ENCODE results near the gene PCDHA11. TPM values are rescaled to one million over a fixed set of nuclear protein-coding genes. Genes with fewer than 3 reads are reported as not detected.
"Not testable (repeated sequence)": the region's sequence is repeated elsewhere in the genome, so short reads cannot be mapped to it uniquely, and the experiment has no call there.

The PCDHA11 gene
- total and polyA plus RNA-seq, 4 experiments from 2014 or later, result not detected

GRCh38 chr5:140862441-140863295 is 6.1 kb upstream of the PCDHA11 start:
- H3K4me1 Mint-ChIP-seq, result no peaks in the 10 kb centered on the region
- peaks cover 7 to 9% of the 10 kb centered on the region in 2 donors for H3K27me3 Mint-ChIP-seq
- CTCF ChIA-PET (ENCODE audit: partially characterized antibody), result no interaction called here
- no peak overlapping the region for H3K27ac ChIP-seq (ENCODE audit: low read depth, low read length)
- no peaks in the 10 kb centered on the region for H3K36me3 ChIP-seq (ENCODE audit: insufficient read depth, low read length)
- no peak overlapping the region for H3K4me3 ChIP-seq (ENCODE audit: low read length in 2 of 2)
- POLR2A ChIA-PET (ENCODE audit: partially characterized antibody), result no interaction called here
- no peaks in the 10 kb centered on the region for H3K36me3 Mint-ChIP-seq
- no peaks in the 10 kb centered on the region for H3K4me1 ChIP-seq (ENCODE audit: insufficient read depth, low read length)
- no peak overlapping the region for H3K27ac Mint-ChIP-seq
- H3K9me3 Mint-ChIP-seq, result peaks cover 0 to 28% (median 17%) of the 10 kb centered on the region in 8 donors
- no peak overlapping the region for H3K4me3 Mint-ChIP-seq
- no peaks in the 10 kb centered on the region for H3K27me3 ChIP-seq (ENCODE audit: insufficient read depth, low read length)
- intact Hi-C loops (cut with micrococcal nuclease), result no loop called here
- H3K9me3 ChIP-seq (ENCODE audit: control insufficient read depth in 1 of 2, low read length in 2 of 2), result no peaks in the 10 kb centered on the region
- DNase-seq, result no peak

DNA sequence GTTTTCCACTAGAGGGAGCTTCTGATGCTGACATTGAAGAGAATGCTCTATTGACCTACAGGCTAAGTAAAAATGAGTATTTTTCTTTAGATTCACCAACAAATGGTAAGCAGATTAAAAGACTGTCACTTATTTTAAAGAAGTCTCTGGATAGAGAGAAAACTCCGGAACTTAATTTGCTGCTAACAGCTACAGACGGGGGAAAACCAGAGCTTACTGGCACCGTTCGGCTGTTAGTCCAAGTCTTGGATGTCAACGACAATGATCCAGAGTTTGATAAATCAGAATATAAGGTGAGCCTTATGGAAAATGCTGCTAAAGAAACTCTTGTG is 764 bp downstream of the PCDHA11 start:
- Mint-ChIP-seq H3K36me3 (no peaks in the 10 kb centered on the region), H3K4me3 (no peak overlapping the region), H3K27ac (no peak overlapping the region), H3K4me1 (peaks cover 0 to 3% (median 0%) of the 10 kb centered on the region in 4 donors), H3K27me3 (peaks cover 11 to 17% of the 10 kb centered on the region in 2 donors), H3K9me3 (peaks cover 3 to 40% (median 21%) of the 10 kb centered on the region in 8 donors)
- intact Hi-C loops (cut with micrococcal nuclease), result no loop called here
- ChIA-PET POLR2A (ENCODE audit: partially characterized antibody) (interaction anchor here (0.6 kb wide), 1 partner anchor 10 kb away, joined by 3 read pairs; no protein-coding TSS in a partner anchor), CTCF (ENCODE audit: partially characterized antibody) (no interaction called here)
- H3K27me3 ChIP-seq (ENCODE audit: insufficient read depth, low read length), result no peaks in the 10 kb centered on the region
- H3K36me3 ChIP-seq (ENCODE audit: insufficient read depth, low read length), result no peaks in the 10 kb centered on the region
- H3K4me3 ChIP-seq (ENCODE audit: low read length in 2 of 2), result no peak overlapping the region
- H3K27ac ChIP-seq (ENCODE audit: low read depth, low read length), result no peak overlapping the region
- DNase-seq, result no peak
- H3K4me1 ChIP-seq (ENCODE audit: insufficient read depth, low read length), result no peaks in the 10 kb centered on the region
- no peaks in the 10 kb centered on the region for H3K9me3 ChIP-seq (ENCODE audit: control insufficient read depth in 1 of 2, low read length in 2 of 2)

- Histone ChIP-seq H3K36me3 (ENCODE audit: insufficient read depth, low read length) (no peaks in the 10 kb centered on the region), H3K4me3 (ENCODE audit: low read length in 2 of 2) (no peak overlapping the region), H3K27ac (ENCODE audit: low read depth, low read length) (no peak overlapping the region), H3K9me3 (ENCODE audit: control insufficient read depth in 1 of 2, low read length in 2 of 2) (no peaks in the 10 kb centered on the region), H3K27me3 (ENCODE audit: insufficient read depth, low read length) (no peaks in the 10 kb centered on the region), H3K4me1 (ENCODE audit: insufficient read depth, low read length) (no peaks in the 10 kb centered on the region)
- Mint-ChIP-seq H3K27ac (no peak overlapping the region), H3K27me3 (peaks cover 11 to 17% of the 10 kb centered on the region in 2 donors), H3K9me3 (peaks cover 3 to 47% (median 27%) of the 10 kb centered on the region in 8 donors), H3K36me3 (no peaks in the 10 kb centered on the region), H3K4me1 (peaks cover 0 to 3% (median 0%) of the 10 kb centered on the region in 4 donors), H3K4me3 (no peak overlapping the region)
- ChIA-PET CTCF (ENCODE audit: partially characterized antibody) (no interaction called here), POLR2A (ENCODE audit: partially characterized antibody) (interaction anchor here (0.6 kb wide), 1 partner anchor 11 kb away, joined by 3 read pairs; no protein-coding TSS in a partner anchor)
- intact Hi-C loops (cut with micrococcal nuclease), result no loop called here
- no peak for DNase-seq
Measured at GRCh38 chr5:140870221-140871201, 1.8 kb downstream of the PCDHA11 start.

DNA sequence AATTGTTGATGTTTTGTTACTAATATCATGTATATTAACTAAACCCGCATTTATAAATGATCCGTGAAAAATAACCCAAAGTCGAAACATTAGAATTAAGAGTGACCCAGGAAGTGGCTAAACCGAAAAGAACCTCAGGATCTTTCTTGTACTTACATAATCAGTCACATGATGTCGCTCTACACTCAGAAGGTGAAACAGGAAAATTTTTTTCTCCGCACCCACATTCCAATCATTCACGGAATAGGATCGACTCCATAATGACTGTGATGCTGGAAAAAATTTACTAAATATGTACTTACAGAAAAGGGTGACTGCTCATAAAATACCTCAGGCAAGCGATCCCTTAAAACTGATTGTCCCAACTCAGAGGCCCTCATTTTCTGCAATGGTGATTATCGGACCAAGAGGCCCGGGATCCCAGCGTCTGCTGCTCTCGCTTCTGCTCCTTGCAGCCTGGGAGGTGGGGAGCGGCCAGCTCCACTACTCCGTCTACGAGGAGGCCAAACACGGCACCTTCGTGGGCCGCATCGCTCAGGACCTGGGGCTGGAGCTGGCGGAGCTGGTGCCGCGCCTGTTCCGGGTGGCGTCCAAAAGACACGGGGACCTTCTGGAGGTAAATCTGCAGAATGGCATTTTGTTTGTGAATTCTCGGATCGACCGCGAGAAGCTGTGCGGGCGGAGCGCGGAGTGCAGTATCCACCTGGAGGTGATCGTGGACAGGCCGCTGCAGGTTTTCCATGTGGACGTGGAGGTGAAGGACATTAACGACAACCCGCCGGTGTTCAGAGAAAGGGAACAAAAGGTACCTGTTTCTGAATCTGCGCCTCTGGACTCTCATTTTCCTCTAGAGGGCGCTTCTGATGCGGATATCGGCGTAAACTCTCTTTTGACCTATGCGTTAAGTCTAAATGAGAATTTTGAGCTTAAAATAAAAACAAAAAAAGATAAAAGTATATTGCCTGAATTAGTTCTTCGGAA is 6.6 kb downstream of the PCDHA11 start, which contains the start of gene PCDHA12:
TSS of gene PCDHA12 (plus strand) at position 224 of the 981 bp plus-strand sequence. CDS start at position 389, 165 bp downstream.
- CTCF ChIA-PET (ENCODE audit: partially characterized antibody), result no interaction called here
- Histone ChIP-seq H3K4me3 (ENCODE audit: low read length in 2 of 2) (no peak within 1 kb of the TSS), H3K27ac (ENCODE audit: low read depth, low read length) (no peak within 1 kb of the TSS), H3K27me3 (ENCODE audit: insufficient read depth, low read length) (no peaks in the 10 kb centered on the region), H3K9me3 (ENCODE audit: control insufficient read depth in 1 of 2, low read length in 2 of 2) (no peaks in the 10 kb centered on the region), H3K4me1 (ENCODE audit: insufficient read depth, low read length) (no peaks in the 10 kb centered on the region), H3K36me3 (ENCODE audit: insufficient read depth, low read length) (no peaks in the 10 kb centered on the region)
- DNase-seq, result no peak
- peaks cover 10 to 22% of the 10 kb centered on the region in 2 donors for H3K27me3 Mint-ChIP-seq
- no peaks in the 10 kb centered on the region for H3K4me1 Mint-ChIP-seq
- H3K9me3 Mint-ChIP-seq, result peaks cover 3 to 59% (median 38%) of the 10 kb centered on the region in 8 donors
- no peaks in the 10 kb centered on the region for H3K36me3 Mint-ChIP-seq
- intact Hi-C loops (cut with micrococcal nuclease), result no loop called here
- H3K27ac Mint-ChIP-seq, result no peak within 1 kb of the TSS
- POLR2A ChIA-PET (ENCODE audit: partially characterized antibody), result no interaction called here
- peak within 1 kb of the TSS in 1 of 8 donors; percentile 17 for H3K4me3 Mint-ChIP-seq

DNA sequence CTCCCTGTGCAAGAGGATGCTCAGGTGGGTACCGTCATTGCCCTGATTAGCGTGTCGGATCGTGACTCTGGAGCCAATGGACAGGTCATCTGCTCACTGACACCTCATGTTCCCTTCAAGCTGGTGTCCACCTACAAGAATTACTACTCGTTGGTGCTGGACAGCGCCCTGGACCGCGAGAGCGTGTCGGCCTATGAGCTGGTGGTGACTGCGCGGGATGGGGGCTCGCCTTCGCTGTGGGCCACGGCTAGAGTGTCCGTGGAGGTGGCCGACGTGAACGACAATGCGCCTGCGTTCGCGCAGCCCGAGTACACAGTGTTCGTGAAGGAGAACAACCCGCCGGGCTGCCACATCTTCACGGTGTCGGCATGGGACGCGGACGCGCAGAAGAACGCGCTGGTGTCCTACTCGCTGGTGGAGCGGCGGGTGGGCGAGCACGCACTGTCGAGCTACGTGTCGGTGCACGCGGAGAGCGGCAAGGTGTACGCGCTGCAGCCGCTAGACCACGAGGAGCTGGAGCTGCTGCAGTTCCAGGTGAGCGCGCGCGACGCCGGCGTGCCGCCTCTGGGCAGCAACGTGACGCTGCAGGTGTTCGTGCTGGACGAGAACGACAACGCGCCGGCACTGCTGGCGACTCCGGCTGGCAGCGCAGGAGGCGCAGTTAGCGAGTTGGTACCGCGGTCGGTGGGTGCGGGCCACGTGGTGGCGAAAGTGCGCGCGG is 7.9 kb downstream of the PCDHA11 start:
- H3K36me3 ChIP-seq (ENCODE audit: insufficient read depth, low read length); DNase-seq; H3K4me3 ChIP-seq (ENCODE audit: low read length in 2 of 2); CTCF ChIA-PET (ENCODE audit: partially characterized antibody); H3K4me3 Mint-ChIP-seq; intact Hi-C loops (cut with micrococcal nuclease); H3K27me3 ChIP-seq (ENCODE audit: insufficient read depth, low read length); H3K36me3 Mint-ChIP-seq; H3K27ac ChIP-seq (ENCODE audit: low read depth, low read length); POLR2A ChIA-PET (ENCODE audit: partially characterized antibody); H3K27ac Mint-ChIP-seq; H3K4me1 Mint-ChIP-seq; H3K9me3 ChIP-seq (ENCODE audit: control insufficient read depth in 1 of 2, low read length in 2 of 2); H3K4me1 ChIP-seq (ENCODE audit: insufficient read depth, low read length): not testable (repeated sequence)
- Mint-ChIP-seq H3K27me3 (peaks cover 17 to 23% of the 10 kb centered on the region in 2 donors), H3K9me3 (peaks cover 3 to 69% (median 47%) of the 10 kb centered on the region in 8 donors)

DNA sequence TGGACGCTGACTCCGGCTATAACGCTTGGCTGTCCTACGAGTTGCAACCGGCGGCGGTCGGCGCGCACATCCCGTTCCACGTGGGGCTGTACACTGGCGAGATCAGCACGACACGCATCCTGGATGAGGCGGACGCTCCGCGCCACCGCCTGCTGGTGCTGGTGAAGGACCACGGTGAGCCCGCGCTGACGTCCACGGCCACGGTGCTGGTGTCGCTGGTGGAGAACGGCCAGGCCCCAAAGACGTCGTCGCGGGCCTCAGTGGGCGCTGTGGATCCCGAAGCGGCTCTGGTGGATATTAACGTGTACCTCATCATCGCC is 8.5 kb downstream of the PCDHA11 start:
- peaks cover 3 to 69% (median 46%) of the 10 kb centered on the region in 8 donors for H3K9me3 Mint-ChIP-seq

More for the DNA sequence above, 8.5 kb downstream of the PCDHA11 start:
- H3K36me3 Mint-ChIP-seq, result peaks cover 0 to 2% of the 10 kb centered on the region in 2 donors
- no peaks in the 10 kb centered on the region for H3K4me1 Mint-ChIP-seq
- Histone ChIP-seq H3K4me1 (ENCODE audit: insufficient read depth, low read length) (no peaks in the 10 kb centered on the region), H3K4me3 (ENCODE audit: low read length in 2 of 2) (no peak overlapping the region), H3K9me3 (ENCODE audit: control insufficient read depth in 1 of 2, low read length in 2 of 2) (no peaks in the 10 kb centered on the region), H3K36me3 (ENCODE audit: insufficient read depth, low read length) (no peaks in the 10 kb centered on the region), H3K27ac (ENCODE audit: low read depth, low read length) (no peak overlapping the region), H3K27me3 (ENCODE audit: insufficient read depth, low read length) (no peaks in the 10 kb centered on the region)
- ChIA-PET POLR2A (ENCODE audit: partially characterized antibody) (no interaction called here), CTCF (ENCODE audit: partially characterized antibody) (no interaction called here)
- no peak for DNase-seq
- H3K27ac Mint-ChIP-seq, result no peak overlapping the region
- no peak overlapping the region for H3K4me3 Mint-ChIP-seq
- intact Hi-C loops (cut with micrococcal nuclease), result no loop called here
- H3K27me3 Mint-ChIP-seq, result peaks cover 19 to 23% of the 10 kb centered on the region in 2 donors

All from CD4-positive, alpha-beta memory T cell (primary cell).